ENCODE results near the gene ATF4.

Gene ATF4, protein sequence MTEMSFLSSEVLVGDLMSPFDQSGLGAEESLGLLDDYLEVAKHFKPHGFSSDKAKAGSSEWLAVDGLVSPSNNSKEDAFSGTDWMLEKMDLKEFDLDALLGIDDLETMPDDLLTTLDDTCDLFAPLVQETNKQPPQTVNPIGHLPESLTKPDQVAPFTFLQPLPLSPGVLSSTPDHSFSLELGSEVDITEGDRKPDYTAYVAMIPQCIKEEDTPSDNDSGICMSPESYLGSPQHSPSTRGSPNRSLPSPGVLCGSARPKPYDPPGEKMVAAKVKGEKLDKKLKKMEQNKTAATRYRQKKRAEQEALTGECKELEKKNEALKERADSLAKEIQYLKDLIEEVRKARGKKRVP

GRCh38 chr22:39520226-39521105 lies at the start of gene ATF4:
Gene ATF4, plus strand, starts transcription at chr22:39520562. Its CDS starts 884 bp downstream, at chr22:39521446.
- peak; percentile 76 to 89 for DNase-seq

GRCh38 chr22:39471381-39472141 lies 48.8 kb upstream of the ATF4 start:
- DNase-seq, result peak; percentile 3 to 9

- DNase-seq, result no peak
These were observed 47.5 kb upstream of the ATF4 start for GRCh38 chr22:39472570-39473556.

- DNase-seq, result no peak
These were observed 46.5 kb upstream of the ATF4 start for GRCh38 chr22:39473851-39474250.

DNA sequence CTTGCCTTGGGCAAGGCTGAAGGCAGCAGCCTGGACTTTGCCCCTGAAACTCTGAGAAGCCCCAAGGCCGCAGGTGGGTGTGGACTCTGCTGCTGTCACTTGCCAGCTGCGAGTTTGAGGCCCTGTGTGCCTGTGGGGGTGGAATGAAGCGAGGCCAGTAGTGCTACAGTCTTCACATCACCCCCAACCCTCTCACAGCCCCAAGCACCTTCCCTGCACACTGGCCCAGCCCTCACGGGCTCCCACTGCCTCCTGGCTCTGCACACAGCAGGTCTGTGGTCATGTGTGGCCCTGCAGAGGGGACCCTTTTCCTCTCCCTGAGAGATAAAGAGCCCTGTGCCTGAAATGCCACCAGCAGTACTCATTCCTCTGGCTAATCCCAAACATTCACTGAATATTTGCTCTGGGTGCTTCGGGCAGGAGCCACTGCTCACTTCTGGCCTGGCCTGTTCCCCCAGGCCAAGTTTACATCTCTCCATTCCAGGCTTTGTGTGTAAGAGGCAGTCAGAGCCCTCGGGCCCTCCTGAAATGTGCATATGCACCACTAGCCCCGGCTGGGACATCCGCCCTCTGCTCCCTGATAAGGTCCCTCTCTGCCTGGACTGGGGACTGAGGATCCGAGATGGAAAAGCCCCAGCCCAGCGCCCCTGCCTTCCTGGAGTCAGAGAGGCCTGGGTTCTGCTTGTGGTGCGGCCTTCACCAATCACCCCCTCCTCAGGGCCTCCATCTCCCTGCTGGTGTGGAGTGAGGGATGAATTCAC lies 45.8 kb upstream of the ATF4 start:
- no peak for DNase-seq

- no peak for DNase-seq
These were observed 45.0 kb upstream of the ATF4 start for GRCh38 chr22:39475337-39475736.

DNA sequence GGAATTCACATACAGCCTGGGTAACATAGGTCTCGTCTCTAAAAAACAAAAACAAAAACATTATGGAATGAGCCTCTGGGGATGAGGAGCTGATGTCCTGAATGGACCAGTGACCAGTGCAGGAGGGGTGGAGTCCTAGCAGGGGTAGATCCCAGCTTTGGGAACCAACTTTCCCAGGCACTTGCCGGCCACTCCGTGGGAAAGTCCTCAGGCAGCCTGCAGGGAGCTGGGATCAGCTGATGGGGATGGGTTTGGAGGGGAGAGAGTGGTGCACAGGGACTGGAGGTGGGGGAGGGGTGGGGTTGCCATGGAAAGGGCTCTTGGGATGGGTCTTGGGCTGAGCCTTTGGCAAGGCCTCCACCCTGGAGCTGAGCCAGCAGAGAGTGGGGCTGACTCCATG lies 44.5 kb upstream of the ATF4 start:
- no peak for DNase-seq

- DNase-seq, result no peak
These were observed 43.7 kb upstream of the ATF4 start for GRCh38 chr22:39476664-39477063.

DNA sequence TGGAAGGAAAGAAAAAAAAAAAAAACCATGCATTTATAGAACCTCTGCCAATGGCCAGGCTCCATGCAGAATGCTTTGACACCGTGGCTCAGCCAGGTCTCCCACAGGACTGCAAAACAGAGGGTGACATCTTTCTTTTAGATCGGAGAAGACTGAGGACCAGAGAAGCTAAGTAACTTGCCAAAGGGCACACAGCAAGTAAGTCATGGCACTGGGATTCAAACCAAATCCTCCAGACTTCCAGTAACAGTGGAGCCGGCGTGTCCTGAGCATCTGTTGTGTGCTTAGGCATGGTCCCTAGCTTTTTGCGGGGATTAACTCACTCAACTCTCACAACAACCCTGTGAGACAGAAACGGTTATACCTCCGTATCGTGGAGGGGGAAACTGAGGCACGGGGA lies 42.8 kb upstream of the ATF4 start:
- DNase-seq, result no peak

DNA sequence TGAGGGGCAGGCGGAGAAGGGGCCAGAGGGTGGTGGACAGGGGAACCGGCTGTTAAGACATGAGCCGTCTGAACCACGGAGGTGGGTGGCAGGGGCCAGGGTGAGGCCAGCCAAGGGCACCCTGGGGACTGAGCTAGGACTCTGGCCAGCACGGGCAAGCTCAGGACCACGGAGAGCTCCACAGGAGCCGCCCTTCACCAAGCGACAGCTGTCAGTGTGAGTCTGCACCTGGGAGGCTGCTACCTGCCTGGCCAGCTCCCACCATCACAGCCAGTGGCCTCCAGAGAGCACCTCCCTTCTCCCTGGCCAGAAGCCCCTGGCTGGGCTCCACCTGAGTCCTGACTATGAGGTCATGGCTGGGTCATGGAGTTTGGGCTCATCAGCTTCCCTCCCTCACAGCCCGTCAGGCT lies 41.9 kb upstream of the ATF4 start:
- DNase-seq, result no peak

DNA sequence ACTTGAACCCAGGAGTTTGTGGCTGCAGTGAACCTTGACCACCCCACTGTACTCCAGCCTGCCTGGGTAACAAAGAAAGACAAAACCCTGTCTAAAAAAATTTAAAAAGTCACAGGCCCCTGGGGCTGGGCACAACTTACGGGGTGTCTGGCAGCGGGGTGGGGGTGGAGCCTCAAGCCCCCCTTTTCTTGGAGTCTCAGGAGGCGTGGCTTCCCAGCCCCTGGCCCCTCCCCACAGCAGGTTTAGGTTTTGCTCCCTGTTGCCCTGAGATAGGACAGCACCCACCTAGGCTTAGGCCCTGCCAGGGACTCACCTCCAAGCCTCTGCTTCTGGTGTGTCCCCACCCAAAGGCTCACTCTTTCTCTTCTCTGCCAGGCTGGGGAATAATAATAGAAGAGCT lies 41.1 kb upstream of the ATF4 start:
- no peak for DNase-seq

- DNase-seq, result no peak
These were observed 39.8 kb upstream of the ATF4 start for GRCh38 chr22:39480557-39480956.

- no peak for DNase-seq
These were observed 39.3 kb upstream of the ATF4 start for GRCh38 chr22:39481054-39481453.

- DNase-seq, result no peak
These were observed 38.8 kb upstream of the ATF4 start for GRCh38 chr22:39481595-39481994.

- no peak for DNase-seq
These were observed 37.6 kb upstream of the ATF4 start for GRCh38 chr22:39482768-39483167.

DNA sequence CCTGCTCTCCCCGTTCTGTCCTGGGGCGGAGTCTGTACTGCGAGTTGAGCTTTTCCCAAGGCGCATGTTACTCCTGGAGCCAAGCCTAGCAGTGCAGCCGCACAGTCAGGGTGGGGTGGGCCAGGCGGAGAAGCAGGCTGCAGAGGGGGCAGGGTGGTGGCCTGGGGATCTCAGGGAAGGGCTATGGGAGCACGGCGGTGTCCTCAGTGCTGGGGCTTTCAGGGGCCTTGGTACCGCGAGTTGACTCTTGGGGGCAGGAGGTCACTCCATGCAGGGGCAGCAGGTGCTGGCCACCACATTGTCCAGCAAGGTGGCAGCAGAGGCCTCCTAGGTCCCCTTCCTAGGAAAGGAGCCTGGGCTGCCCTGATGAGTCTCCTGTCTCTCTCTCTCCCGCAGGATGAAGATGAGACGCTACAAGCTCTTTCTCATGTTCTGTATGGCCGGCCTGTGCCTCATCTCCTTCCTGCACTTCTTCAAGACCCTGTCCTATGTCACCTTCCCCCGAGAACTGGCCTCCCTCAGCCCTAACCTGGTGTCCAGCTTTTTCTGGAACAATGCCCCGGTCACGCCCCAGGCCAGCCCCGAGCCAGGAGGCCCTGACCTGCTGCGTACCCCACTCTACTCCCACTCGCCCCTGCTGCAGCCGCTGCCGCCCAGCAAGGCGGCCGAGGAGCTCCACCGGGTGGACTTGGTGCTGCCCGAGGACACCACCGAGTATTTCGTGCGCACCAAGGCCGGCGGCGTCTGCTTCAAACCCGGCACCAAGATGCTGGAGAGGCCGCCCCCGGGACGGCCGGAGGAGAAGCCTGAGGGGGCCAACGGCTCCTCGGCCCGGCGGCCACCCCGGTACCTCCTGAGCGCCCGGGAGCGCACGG lies 33.2 kb upstream of the ATF4 start:
- no peak for DNase-seq

- no peak for DNase-seq
These were observed 32.4 kb upstream of the ATF4 start for GRCh38 chr22:39487826-39488520.

DNA sequence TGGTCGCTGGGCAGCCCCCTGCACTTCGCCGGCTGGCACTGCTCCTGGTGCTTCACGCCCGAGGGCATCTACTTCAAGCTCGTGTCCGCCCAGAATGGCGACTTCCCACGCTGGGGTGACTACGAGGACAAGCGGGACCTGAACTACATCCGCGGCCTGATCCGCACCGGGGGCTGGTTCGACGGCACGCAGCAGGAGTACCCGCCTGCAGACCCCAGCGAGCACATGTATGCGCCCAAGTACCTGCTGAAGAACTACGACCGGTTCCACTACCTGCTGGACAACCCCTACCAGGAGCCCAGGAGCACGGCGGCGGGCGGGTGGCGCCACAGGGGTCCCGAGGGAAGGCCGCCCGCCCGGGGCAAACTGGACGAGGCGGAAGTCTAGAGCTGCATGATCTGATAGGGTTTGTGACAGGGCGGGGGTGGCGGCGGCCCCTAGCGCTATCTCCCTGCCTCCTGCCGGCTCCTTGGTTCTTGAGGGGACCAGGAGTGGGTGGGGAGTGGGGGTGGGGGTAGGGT lies 31.7 kb upstream of the ATF4 start:
- DNase-seq, result no peak

All from AML-193 (cell line).